NCI-H2196 treated with DMSO at 0.1 percent for 48 hours (cell line): Measurements from ENCODE around the gene UQCRC1.

Experiments used
- DNase-seq: peaks from one replicate; lab custom pipeline; 2025; ENCODE audit not compliant: unreplicated experiment; lab: John Stamatoyannopoulos, UW

The UQCRC1 gene

DNA sequence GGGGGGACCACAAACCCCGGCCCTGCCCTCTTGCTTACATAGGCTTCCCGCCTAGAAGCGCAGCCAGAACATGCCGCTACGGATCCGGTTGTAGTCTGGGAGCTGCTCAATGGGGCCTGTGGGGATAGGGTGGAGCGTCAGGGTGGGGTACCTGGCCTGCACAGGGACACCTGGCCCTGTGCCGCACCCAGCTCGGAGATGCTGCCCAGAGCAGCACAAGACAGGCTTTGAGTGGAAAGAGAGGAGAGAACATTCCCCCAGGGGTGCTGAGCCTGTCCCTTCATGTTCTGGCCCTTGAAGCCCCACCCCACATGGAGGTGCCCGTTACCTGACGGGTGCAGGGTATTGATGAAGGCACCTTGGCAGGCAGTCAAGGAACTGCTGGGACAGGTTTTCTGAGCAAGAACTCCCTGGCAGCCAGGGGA is 10.4 kb downstream of the UQCRC1 start:
- no peak for DNase-seq

DNA sequence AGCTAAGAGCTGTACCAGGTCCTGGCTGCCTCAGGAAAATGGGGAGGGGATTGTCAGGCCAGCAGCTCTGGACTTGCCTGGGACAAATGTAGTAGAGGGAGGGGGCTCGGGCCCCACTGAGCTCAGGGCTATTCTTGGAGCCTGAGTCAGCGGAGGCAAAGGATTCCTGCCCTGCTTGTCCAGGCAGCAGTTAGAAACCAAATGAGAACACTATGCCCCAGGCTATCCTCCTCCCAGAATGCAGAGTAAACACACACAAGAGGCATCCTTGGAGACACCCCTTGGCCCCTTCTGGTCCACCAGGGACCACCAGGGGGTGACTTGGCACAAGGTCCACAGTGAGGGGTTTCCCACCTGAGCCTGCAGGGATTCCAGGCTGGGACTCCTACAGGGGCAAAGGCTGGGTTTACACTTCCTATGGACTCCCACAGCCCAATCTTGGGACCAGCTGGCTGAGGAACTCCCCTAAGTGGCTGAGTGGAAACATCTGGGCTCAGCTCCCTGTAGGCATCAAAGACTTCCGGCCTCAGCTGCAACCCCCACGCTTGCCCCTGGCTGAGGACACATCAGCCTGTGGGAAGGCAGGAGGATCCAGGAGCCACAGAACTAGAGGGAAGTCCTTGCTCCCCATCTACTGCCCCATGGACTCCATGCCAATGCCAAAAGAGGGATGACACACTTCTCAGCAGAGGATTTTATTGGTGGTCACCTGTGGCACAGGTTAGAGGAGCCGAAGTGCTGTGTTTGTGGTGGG is 10.9 kb downstream of the UQCRC1 start:
- DNase-seq = no peak

DNA sequence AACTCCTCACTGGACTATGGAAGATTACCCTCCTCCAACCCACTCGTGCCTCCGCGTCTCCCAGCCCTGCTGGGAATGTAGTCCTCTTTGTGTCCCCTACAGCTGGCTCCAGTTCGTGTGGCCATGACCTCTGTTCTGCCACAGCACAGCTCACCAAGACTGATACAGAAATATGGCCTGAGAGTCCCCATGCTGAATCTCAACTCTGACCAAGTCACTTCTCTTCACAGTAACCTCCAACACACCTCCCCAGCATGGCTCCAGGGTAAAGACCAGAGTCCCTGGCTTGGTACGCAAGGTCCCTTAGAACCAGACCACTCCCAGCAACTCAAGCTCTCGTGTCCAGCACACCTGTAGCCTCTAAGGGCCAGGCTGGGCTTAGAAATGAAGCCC is 12.0 kb downstream of the UQCRC1 start:
- DNase-seq = no peak

DNA sequence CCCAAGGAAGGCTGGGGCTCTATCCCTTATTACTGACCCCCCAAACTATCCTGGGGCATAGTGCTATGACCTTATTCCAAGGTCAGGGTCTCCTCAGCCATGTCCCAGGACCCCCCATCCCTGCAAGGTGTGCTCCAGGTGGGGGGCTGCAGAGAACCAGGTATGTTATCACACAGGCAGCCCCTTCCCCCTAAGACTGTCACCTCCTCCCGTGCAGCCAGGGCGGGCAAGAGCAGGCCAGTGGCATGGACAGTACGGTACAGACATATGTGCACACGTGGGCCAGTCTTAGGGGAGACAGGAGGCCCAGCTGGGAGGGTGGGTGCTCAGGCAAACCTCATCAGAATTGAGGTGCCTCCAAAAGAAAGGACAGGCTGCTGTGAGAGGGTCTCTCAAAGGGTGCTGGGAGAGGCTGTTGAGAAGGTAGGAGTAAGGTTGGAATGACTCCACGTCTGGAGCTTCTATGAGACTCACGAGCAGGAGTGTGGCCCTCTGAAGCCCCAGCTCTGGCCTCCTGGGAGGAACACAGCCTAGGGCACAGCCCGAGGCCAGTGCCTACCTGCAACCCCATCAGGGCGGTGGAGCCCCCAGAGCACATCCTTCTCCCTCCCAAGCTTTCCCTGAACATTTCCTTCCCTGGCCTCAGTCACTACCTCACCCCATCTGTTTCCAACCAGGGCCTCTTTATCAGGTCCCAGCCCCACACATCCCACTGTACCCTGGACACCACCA is 12.6 kb downstream of the UQCRC1 start:
- DNase-seq = no peak

DNA sequence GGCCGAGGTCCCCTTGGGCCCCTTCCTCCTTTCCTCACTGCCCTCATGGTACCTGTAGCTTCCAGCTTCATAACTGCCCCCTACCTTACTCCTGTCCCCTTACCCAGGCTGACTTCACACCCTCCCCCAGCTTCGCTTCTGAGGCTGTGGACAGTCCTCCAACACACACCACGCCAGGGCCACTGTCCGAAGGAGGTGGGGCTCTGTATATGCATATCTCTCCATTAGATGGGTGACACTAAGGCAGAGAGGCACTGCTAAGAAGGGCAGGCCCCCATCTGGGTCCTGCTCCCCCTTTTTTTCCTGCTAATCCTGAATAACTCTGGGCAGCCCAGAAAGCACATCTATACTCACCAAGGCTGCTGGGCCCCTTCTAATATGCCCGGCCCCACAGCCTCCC is 13.3 kb downstream of the UQCRC1 start:
- DNase-seq = no peak

DNA sequence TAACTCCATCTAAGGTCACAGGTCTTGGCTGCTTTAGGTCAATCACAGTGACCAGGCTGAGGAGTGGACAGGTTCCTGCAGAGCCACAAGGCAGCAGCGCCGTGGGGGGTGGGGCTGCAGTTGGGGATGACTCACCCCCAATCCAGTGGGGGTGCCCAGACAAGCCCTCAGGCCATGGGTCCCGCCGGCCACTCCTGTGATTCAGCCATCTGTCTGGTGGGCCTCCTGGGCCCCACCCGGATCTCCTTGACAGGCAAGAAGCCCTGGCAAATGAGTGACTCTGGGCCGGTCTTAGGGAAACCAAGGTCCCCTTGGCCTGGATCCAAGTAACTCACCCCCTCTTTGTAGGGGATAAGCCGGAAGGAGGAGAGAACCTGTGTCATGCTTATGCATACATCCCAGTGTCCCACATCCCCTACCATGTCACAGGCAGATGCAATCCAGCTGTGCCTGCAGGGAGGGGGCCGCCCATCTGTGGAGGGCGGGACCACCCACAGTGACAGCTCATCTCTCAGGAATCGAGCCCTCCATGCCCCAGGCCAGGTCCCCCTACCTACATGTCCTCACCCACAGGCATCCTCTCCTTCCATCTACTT is 13.8 kb downstream of the UQCRC1 start:
- no peak for DNase-seq

DNA sequence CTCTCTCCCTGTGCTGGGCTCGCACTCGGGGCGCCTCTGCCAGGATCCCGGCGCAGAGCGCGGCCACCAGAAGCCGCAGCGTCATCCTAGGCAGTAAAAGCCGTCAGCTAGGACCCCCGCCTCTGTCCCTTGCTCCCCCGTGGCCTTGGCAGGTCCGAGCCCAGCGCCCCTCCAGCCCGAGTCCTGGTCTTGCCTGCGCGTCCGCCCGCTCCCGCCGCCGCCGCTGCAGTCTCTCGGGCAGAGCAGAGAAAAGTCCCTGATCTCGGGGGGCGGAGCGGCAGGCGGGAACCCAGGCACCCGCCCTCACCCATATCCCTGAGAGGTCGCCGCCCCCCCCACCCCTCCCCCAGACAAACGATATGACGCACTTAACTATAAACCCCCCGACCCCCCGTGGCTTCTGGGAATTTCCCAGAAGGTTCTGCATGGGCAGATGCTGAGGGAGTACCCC is 14.3 kb downstream of the UQCRC1 start, which contains the start of gene COL7A1:
Gene COL7A1 (minus strand): TSS at position 255 of the 451 bp plus-strand sequence. CDS start 170 bp downstream, at position 85.
- no peak for DNase-seq

DNA sequence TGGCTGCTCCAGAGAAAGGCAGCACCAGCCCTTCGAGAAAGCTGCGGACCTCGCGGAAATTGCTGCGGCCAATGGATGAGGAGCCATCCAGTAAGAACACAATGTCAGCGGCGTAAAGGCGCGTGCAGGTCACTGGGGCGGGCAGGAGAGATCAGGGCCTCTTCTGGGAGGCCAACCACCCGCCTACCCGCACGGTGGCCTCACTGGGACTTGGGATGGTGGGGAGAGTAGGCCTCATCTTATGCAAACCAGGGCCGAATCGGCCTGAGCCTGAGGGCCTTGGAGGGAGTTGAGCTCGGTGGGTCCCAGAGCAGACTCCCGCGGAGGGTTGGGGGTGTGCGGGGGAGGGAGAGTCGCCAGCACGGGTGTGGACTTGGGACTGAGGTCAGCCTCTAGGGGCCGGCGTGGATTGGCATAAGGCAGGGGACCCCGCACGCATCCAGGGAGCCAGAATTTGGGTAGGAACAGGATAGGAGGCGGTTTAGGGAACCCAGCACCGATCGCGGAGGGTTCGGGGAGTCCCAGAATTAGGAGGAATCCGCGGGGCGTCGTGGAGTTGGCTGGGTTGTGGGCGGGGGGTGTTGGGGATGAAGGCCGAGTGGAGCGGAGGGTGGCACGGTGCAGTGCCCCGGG is 14.9 kb downstream of the UQCRC1 start:
- DNase-seq = no peak

DNA sequence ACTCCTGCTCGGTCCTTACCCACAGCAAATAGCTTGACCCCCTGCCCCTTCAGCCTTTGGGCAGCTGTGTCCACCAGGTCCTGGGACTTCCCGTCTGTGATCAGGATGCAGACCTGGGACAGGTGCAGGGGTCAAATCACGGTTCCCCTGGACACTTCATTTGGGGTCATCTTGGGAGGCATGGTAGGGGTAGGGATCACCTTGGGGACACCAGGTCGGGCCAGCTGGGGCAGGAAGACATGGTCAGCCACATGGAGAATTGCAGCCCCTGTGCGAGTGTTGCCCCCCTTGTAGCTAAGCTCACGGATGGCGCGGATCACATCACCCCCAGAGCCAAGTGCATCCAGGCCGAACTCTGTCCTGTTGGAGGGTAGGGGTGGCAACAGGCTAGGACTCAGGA is 16.1 kb downstream of the UQCRC1 start:
- no peak for DNase-seq

DNA sequence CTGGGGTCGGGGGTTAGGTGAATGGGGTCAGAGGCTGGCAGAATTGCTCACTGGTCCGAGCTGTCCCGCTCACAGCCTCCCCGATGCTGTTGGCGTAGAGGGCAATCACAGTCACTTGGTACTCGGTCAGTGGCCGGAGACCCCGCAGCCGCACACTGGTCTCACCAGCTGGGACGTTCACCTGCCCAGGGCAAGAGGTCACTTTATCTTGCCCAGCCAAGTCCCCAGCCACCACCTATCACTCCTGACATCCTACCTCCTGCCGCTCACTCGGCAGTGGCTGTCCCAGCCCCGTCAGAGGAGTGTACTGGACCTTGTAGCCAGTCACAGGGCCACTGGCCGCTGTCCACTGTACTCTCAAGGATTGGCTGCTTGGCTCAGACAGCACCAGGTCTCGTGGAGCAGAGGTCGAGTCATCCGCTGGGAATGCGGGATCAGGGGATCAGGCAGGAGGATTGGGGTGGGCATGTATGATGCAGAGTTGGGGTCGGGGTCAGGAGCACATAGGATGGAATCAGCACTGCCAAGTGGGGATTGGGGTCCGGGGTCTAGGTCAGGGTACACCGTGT is 16.8 kb downstream of the UQCRC1 start:
- DNase-seq = no peak

DNA sequence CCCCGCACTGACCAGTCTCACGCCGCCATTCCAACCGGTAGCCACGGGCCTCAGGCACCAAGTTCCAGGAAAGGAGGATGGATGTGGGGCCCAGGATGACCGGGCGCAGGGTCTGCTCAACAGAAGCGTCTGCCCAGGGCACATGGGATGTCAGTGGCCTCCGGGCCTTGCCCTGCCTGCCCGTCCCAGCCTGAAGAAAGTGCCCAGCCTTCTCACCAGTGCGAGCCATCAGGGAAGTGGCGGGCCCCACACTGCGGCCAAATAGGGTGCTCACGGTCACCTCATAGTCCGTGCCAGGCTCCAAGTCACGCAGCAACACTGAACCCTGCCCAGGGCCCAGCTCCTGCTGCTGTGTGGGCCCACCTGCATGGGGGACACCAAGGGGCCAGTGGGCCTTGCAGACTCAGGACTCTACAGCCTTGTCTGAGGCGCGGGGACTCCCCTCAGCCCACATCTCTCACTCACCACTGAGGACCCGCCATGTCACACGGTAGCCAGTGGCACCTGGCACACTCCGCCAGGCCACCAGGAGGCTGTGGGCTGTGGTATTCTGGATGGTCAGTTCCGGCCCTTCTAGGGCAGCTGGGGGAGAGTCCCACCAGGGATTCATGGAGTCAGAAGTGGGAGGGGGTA is 17.4 kb downstream of the UQCRC1 start:
- DNase-seq = no peak

DNA sequence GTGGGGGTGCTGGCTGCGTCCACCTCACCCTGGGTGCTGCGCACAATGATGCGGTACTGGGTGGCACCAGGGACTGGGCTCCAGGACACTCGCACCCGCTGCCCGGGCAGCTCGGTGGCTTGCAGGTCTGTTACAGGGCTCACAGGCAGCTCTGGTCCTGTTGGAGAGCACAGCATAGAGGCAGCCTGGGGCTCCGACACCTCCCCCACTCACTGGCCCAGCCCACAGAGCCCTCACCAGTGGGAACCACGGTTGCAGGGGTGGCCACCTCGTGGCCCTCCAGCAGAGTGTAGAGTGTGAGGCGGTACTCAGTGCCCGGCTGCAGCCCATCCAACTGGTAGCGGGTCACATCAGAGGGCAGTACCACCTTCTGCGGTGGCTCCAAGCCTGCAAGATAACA is 18.0 kb downstream of the UQCRC1 start:
- DNase-seq = no peak

DNA sequence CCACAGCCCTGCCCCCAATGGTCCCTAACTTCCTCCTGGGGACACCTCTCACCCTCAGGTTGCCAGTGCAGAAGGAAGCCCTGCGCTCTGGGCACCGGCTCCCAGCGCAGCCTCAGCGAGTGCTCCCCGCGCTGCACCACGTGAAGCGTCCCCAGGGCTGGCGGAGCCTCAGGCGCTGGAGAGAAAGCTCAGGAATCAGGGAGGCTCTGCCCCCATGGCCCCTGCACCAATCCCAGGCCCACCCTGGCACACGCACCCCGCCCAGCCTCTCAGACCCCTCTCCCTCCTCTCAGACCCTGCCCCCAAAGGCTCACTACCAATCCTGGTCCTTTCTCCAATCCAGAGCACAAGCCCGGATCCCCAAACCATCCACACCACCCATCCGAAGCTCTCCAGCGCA is 21.2 kb downstream of the UQCRC1 start:
- no peak for DNase-seq

DNA sequence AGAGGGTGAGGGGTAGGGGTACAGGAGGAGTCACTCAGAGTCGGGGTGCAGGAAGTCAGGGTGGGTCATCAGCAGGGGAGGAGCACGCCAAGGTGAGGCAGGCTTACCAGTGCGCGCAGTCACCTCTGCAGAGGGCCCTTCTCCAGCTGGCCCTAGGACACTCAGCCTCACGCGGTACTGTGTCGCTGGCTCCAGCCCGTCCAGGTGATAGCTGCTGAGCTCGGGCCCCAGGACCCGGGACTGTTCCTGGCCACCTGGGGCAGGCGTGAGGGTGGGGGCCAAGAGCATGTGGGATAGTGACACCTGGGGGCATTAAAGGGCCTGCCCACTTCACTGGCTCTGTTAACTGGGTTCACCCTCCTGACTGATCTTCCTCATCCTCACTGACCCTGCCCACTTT is 21.8 kb downstream of the UQCRC1 start:
- no peak for DNase-seq

DNA sequence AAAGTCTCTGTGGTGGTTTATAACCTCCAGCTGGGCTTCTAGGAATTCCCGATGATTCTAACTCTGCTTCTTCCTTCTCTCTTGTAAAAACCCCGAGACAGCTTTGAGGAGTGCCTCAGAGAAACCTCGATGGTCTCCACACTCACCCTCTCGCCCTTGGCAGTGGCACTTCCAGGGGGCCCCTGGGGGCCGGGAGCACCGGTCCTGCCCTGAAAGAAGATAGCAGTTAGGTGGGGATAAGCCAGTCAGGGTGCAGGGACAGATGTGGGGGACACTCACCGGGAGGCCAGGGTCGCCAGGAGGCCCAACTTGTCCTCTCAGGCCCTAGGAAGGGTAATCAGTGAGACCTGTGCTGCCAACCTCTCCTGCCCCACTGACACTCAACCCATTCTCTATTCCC is 24.0 kb downstream of the UQCRC1 start:
- DNase-seq = no peak

DNA sequence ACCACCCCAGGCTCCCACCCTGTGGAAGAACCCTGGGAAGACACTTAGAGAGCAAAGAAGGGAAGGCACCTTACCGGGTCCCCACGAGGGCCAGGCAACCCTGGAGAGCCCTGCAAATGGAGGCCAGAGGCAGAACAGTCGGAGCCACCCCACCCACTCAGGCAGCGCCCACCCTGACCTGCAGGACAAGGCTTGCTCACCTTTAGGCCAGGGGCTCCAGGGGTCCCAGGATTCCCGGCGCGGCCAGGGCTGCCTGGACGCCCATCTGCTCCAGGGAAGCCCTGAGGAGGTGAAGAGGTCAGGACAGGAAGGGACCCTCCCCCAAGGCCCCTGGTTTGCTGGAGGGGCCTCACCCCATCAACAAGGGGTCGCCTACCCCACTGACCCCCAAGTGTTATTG is 24.6 kb downstream of the UQCRC1 start:
- DNase-seq = no peak

DNA sequence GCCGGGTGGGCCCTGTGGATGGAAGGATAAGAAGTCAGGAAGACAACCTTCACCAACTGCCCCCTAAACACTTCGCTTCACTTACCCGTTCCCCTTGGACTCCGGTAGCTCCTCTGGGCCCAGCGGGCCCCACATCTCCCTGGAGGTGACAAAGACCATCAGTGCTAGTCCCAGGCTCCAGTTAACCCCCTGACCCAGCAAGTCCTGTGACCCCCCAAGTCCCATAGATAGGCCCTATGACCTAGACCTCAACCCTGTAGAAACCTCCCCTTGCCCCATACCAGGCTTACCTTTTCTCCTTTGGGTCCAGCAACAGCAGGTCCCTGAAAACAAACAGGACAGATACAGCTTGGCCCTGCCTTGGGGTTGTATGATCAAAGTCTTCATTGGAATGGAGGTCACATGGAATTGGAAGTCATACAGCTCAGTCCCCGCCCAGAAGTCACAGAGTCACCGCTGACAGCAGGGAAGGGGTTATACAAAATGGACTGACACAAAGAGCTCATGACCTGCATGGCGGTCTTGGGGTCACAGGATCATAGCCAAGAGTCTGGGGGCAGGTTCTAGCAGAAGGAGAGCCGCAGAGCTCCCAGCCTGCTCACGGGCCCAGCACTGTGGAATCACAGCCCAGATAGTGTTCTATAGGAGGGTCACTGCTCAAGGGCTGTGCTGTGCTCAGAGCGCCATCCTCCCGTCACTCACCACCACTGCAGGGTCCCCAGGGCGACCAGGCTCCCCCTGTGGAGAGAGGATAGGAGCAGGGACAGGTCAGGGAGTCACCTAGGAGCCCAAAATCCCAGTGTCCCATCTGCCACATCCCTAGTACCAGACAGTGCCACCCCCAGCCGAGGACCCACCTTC is 27.6 kb downstream of the UQCRC1 start:
- no peak for DNase-seq

DNA sequence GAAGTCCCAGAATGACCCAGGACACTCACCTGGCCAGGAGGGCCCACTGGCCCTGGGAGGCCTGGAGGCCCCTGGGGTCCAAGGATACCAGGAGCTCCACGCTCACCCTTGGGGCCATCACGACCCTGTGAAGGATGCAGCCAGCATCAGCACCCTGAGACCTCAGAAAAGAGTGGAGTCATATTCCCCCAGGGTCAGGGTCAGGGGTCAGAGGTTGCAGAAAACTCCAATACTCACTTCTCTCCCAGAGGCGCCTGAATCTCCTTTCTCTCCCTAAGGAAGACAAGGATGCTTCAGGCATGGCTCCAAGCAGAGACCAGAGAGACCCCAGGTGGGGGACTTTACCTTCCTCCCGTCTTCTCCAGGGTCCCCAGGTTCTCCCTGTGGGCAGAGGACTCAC is 32.8 kb downstream of the UQCRC1 start:
- no peak for DNase-seq

DNA sequence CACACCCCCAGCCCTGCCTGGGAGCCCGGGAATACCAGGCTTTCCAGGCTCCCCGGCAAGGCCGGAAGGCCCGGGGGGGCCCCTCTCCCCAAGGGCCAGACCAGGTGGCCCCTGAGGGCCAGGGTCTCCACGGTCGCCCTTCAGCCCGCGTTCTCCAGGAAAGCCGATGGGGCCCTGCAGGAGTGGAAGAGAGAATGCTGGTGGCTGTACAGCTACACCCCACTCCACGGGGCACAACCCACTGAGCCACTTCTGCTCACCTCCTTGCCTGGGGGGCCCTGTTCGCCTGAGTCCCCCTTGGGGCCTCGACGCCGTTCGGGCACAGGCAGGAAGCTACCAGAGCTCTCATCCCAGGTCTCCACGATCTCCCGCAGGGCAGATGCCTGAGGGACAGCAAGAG is 34.1 kb downstream of the UQCRC1 start:
- DNase-seq = no peak
